HTERT RPE-1 (cell line): Measurements from ENCODE around the gene SPPL2B.

ENCODE experiments used
- in situ Hi-C: fragments of 300-500 bp; cut with MboI; formaldehyde crosslinking; loops from 4 replicates; pipeline ENCODE4 v1.14.3; 2020; ENCODE audit warnings: low sequenced_read_pairs

Gene SPPL2B

DNA sequence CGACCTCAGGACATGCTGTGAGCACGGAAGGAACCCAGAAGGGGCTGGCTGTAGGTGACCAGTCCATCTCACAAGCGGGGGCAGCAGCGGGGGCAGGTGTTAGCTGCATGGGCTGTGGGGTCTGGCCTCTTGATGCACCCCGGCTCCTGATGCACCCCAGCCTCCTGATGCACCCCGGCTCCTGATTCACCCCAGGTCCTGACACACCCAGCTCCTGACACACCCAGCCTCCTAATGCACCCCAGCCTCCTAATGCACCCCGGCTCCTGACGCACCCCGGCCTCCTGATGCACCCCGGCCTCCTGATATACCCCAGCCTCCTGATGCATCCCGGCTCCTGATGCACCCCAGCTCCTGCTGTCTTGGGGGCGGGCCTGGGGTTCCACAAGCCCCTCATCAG, 7.5 kb upstream of the SPPL2B start:
- in situ Hi-C loops = no loop called here

DNA sequence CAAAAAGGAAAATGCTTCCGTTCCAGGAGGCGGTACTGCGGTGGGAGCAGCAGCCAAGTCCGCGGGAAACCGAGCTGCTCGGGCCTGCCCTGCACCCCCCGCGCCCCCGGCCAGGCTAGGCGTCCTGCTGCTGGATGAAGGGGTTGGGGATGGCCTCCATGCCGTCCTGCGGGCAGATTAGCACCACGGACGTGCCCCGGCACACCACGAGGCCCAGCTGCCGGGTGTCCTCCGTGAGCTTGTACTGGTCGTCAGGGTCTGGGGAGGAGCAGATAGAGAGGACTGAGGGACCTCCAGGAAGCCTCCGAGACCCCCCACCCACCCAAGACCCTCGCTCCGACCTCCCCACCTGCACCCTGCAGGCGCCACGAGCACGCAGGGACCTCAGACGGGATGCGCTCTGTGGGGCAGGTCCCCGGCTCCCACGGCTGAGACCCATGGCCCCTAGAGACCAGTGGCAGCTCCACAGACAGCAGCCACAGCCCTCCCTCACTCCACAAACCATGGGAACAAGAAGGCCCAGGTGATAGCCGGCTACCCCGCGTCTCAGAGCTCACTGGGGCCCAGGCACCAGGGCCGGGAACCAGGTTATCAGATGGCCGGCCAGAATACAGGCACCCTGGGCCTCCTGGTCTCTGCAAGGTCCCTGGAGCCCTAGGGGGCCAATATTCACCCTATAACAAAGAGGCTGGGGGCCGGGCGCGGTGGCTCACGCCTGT, 6.8 kb upstream of the SPPL2B start:
- in situ Hi-C loops = no loop called here

DNA sequence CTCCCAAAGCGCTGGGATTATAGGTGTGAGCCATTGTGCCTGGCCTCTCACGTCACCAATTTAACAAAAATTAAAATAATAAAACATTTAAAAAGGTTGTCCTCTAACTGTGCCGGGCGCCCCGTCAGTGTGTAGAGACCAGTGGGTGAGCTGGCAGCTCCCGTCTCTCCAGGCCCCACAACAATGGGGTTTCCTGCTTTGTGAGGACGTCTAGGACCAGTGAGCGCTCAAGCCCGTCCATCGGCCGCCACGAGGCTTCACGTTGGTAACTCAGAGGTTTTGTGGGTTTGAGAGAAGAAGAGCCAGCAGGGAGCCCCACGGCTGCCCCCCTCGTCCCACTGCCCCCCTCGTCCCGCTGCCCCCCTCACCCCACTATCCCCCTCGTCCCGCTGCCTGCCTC, 4.8 kb upstream of the SPPL2B start:
- in situ Hi-C loops = no loop called here

DNA sequence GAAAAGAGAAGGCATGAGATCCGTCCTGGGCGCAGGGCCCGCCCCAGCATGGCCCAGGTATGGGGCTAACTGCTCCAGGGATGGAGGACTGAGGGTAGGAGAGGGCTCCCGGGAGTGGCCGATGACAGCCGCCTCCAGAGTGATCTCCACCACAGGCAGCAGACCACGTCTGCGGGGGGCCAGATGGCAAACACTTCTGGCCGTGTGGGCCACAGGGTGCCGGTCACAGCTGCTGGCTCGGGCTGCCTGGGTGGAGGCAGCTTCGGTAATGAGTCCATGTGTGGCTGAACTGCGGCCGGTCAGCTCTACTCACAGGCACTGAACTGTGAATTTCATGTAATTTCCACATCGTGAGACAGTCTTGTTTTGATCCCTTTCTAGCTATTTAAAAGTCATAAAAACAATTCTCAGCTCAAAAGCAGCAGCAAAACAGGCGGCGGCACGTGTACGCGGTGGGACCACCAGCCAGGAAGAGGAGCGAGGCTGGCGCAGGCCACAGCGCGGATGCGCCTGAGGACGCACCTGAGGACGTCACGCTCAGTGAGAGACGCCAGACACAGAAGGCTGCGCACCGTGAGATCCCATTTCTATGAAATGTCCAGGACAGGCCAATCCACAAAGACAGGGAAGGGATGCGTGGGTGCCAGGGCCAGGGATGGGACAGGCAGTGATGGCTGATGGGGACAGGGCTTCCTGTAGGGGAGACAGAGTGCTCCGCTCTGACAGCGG, 4.1 kb upstream of the SPPL2B start:
- in situ Hi-C loops = no loop called here

DNA sequence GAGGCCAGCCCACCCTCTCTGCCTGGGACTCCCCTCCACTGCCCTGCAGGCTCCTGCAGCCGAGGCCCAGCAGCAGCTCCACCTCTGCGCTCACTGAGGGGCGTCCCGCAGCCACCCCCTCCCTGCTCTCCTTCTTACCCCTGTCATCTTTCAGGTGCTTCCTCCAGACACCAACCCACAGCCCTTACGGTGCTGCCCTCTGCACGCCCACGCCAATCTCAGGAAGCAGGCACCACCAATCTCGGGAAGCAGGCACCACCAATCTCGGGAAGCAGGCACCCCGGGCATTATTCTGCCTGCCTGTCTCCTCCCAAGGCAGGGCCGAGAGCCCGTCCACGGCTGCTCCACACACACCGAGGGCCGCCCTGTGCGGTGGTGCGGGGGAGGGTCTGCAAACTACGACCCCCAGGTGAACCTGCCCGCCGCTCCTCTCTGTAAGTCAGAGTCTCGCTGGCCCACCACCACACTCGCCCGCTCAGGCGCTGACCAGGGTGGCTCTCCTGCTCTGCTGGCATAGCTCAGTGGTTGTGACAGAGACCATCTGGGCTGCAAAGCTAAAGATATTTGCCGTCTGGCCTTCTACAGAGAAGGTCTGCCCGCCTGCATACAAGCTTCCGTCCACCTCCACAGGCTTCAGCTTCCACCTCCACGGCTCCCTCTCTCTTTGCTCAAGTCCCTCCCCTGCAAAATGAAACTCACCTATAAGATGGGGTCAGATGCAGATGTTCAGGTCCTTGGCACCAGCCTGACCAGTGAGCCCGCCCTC, 3.0 kb upstream of the SPPL2B start:
- in situ Hi-C loops = no loop called here

DNA sequence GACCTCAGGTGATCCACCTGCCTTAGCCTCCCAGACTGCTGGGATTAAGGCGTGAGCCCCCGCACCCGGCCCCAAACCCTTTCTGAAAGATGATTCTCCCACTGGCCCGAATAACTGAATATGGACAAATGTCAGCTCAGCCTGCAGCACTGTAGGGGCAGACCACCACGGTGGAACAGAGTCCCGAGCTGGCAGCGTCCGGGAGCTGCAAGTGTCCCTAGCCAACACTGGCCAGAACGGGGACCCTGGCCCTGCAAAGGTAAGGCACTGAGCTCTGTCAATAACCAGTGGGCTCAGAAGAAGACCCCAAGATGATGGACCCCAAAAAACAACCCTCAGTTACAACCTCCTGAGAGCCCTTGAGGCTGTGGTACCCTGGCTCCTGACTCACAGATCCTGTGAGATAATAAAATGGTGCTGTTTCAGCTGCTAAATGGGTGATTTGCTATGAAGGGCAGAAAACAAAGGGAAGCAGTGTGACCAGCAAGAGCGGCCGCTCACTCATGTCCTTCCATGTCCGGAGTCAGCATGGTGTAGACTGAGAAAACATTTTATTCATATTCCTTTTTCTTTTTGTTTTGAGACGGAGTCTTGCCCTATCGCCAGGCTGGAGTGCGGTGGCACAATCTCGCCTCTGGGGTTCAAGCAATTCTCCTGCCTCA, 1.7 kb upstream of the SPPL2B start:
- in situ Hi-C loops = no loop called here

DNA sequence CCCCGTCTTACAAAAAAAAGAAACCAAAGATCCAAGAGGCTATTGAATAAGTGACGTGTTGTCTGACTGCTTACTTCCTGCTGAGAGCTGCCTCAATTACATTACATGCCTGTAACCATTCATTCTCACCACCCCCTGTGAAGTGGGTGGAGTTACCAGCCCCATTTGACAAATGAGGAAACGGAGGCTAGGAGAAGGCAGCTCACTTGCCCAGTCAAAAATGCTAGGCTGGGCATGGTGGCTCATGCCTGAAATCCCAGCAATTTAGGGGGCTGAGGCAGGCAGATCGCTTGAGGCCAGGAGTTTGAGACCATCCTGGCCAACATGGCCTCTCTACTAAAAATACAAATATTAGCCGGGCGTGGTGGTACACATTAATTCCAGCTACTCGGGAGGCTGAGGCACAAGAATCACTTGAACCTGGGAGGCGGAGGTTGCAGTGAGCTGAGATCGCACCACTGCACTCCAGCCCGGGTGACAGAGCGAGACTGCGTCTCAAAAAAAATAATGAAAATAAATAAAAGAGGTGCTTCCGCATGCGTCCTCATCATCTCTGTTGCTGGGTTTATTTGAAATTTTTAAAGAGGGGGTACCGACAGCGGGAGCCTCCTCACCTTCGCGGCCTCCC, 597 bp upstream of the SPPL2B start:
- in situ Hi-C loops = no loop called here

DNA sequence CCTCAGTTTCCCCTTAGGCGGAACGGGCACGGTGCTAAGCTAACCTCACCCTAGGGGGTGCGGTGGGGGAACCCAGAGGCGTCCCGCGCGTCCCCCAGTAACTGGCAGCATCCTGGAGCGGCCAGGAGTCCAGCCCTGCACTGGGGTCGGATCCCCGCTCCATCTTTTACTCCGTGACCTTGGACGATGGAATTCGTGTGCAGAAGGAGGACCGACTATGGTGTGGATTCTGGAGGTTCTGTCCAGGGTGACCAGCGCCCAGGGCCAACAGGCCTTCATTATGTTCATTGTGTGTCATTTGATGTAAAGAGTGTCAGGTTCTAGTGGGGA, 630 bp downstream of the SPPL2B start:
- in situ Hi-C loops = no loop called here

DNA sequence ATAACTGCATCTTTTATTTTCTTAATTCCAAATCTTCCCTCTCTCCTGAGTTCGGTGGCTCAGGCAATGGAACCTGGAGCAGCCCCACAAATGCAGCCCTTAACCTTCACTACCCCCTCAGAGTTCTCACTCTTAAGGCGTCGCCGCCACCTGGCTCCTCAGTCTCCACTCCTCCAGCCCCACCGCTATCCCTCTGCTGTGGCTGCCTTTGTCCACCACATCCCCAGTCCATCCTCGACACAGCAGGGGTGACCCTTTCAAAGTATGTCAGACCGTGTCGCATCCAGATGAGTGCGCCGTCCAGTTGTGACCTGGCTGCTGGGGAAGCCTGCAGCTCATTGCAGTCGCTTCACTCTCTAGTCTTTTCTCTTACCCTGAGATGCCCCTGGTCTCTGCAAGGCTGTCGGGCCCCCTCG, 1.0 kb downstream of the SPPL2B start:
- in situ Hi-C loops = no loop called here

DNA sequence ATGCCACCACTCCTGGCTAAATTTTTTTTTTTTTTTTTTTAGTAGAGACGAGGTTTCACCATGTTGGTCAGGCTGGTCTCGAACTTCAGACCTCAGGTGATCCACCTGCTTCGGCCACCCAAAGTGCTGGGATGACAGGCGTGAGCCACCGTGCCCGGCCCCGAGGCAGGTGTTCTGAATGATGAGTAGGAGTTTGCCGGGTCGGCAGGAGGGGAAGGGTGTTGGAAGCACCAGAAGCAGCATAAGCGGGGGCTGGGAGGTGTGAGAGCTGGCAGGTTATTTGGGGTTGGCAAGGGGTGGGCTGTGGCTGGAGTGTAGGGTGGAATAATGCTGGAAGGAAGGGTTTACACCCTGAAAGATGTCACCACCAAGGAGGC, 1.8 kb downstream of the SPPL2B start:
- in situ Hi-C loops = no loop called here

DNA sequence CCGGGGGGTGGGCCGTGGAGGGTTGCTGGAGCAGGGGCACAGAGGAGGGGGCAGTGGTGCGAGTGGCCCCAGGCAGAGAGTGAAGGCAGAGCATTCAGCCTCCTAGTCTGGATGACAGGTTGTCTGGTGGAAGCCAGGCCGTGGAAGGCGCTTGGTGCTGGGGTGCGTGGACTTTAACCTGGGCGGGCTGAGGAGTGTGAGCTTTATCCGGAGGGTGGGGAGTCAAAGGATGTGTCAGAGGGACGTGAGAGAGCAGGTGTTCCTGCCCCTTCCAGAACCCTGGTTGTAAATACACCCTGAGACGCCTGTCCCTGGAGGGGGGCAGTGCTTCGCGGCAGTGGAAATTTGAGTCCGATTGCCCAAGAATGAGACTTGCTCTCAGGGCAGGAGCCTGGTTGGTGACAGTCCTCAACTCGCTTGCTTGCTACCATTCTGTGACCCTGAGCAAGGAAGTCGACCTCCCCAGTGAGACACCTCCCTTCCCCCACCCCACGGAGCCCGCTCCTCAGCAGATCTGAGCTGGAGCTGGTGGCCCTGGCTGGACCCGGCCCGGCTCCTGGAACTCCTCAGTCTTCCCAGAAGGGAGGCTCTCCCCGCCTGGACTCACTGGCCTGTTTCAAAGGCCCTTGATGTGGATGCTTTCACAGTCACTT, 2.3 kb downstream of the SPPL2B start:
- in situ Hi-C loops = no loop called here

DNA sequence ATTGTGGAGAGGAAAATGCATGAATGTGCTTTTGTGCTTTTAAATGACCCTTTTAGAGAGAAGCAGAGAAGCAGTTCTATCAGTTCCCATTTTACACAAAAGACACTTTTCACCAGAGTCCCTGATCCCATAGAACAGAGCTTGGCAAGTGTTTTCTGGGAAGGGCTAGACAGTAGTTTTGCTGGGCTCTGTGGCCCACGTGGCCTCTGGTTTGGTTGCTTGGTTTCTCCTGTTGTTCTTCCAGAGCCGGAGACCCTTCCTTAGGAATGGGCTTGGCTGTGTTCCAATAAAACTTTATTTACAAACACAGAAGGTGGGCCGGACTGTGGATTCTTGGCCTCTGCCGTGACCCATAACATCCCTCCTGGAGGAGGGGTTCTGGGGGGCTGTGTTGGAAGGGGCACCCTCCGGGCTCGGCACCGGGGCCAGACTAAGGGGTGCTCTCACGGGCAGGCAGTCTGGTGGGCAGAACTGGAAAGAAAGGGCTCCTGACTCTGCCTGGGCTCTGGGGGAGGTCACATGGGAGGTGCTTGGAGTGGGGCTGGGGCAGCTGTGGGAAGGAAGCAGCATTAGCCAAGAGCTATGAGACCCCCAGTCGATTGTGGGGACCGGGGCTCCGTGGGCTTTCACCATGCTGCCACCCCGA, 3.2 kb downstream of the SPPL2B start:
- in situ Hi-C loops = no loop called here

DNA sequence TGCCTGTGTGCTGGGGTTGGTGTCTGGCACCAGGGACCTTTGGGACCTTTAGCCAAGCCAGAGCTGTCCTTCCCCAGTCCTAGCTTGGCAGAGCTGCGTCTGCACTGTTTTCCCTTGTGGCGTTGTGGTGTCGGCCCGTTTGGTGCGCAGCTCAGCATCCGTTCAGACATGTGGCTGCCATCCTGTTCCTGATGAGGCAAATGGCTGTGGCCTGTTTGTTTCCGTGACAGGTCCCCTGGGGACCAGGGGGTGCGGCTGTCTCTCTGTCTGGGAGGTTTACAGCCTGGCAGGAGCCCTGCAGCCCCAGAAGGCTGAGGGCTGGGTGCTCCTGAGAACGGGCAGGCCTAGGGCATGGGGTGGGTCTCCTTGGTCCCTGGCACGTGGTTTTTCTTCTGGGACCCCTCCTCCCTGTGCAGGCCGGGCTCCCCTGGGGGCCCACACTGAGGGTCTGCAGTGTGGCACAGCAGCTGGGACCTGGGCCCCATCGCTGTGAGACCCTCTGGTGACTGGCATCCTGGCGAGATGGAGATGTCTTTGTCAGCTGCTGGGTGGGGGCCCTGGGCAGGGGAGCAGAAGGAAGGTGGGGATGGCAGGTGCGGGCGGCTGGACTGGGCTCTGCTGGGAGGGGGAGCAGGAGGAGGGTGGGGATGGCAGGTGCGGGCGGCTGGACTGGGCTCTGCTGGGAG, 4.0 kb downstream of the SPPL2B start:
- in situ Hi-C loops = no loop called here

DNA sequence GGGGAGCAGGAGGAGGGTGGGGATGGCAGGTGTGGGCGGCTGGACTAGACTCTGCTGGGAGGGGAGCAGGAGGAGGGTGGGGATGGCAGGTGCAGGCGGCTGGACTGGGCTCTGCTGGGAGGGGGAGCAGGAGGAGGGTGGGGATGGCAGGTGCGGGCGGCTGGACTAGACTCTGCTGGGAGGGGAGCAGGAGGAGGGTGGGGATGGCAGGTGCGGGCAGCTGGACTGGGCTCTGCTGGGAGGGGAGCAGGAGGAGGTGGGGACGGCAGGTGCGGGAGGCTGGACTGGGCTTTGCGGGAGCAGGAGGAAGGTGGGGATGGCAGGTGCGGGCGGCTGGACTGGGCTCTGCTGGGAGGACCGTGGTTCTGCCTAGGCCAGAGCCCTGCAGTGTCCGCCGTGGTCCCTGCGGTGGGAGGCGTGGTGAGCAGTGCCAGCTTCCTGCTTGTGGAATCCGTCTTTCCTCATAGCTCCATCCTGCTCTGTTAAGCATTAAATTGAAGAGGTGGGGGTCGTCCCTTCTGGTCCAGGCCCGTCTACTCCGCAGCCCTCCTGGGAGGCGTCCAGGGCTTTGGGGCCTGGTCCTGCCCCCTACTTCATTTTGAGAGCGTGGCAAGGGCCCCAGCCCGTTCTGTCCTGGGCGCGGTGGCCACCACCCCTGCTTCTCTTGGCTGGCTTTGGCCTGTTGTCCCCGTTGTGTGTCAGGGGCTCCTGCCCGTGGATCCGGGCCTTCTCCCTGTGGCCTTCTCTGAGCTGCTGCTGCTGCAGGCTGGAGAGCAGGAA, 4.7 kb downstream of the SPPL2B start:
- in situ Hi-C loops = no loop called here

DNA sequence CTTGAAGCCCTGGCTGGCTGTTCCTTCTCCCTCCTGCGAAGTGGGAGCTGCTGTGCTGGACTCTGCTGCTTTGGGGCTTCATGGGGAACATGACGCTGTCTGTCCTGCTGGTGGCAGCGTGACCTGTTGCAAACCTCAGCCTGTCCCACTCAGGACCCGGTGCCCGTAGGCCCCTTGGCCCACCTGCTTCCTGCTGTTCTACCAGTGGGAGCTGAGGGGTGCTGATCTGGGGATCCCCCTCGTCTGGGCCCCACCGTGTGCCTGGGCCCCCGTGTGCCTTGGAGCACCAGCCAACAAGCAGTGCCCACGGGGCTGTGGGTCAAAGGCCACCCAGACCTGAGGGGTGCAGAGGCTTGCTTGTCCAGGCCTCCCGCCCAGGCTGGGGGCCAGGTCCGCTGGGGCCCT, 5.3 kb downstream of the SPPL2B start:
- in situ Hi-C loops = no loop called here

DNA sequence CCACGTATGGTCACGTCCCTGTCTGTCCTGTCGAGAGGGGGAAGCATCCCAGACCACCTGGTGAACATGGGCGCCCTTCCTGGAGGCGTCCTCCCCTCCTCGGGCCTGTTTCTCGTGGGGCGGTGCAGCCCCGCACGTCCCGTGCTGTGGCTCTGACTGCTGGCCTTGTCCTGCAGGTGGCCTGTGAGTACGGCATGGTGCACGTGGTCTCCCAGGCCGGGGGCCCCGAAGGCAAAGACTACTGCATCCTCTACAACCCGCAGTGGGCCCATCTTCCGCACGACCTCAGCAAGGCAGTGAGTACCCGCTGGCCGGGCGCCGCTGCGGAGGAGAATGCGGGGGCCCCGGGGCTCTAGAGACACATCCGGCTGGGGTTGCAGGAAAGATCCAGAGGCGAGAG, 5.9 kb downstream of the SPPL2B start:
- in situ Hi-C loops = no loop called here

DNA sequence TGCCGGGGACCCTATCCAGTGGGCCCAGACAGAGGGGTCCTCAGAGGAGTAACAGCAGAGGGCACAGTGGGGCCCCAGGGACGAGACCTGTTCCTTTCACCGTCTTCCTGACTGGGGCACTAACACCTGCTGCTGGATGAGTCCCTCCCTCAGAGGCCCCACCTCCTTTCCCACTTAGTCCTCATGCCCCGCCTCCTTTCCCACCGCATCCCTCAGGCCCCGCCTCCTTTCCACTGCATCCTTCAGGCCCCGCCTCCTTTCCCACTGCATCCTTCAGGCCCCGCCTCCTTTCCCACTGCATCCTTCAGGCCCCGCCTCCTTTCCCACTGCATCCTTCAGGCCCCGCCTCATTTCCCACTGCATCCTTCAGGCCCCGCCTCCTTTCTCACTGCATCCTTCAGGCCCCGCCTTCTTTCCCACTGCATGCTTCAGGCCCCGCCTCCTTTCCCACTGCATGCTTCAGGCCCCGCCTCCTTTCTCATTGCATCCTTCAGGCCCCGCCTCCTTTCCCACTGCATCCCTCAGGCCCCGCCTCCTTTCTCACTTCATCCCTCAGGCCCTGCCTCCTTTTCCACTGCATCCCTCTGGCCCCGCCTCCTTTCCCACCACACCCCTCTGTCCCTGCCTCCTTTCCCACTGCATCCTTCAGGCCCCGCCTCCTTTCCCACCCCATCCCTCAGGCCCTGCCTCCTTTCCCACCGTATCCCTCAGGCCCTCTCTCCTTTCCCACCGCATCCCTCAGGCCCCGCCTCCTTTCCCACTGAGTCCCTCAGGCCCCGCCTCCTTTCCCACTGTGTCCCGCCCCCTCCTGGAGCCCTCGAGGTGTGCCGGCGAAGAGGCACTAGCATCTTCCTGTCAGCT, 6.7 kb downstream of the SPPL2B start:
- in situ Hi-C loops = no loop called here

DNA sequence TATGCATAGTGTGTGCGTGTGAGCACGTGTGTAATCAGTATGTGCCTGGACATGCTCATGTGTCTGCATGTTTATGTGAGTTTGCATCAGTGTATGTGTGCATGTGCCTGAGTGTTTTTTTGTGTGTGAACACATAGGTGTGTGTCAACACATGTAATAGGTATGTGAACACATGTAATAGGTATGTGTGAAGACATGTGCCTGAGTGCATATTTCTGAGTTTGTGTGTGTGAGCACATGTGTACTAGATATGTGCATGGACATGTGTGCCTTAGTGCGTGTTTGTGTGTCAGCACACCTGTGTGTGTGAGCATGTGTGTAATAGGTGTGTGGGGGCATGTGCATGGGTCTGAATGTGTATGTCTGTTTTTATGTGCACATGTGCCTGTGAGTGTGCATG, 7.4 kb downstream of the SPPL2B start:
- in situ Hi-C loops = no loop called here
